22Rv1 (cell line): ENCODE data around the gene UGT2B11.
A peak's percentile ranks its signal among the peaks of the same experiment; 100 is the strongest.
"Not testable (repeated sequence)": the region's sequence is repeated elsewhere in the genome, so short reads cannot be mapped to it uniquely, and the experiment has no call there.

Source experiments
- H3K27ac ChIP-seq: fragments of 450-650 bp; 2 replicates; pipeline ENCODE4 v1.5.1; 2017
- CTCF ChIP-seq: fragments of 450-650 bp; IDR thresholded peaks from 2 replicates; pipeline ENCODE4 v1.5.1; 2017; ENCODE audit warnings: mild to moderate bottlenecking
- ZFX ChIP-seq: fragments of 450-650 bp; IDR thresholded peaks from 2 replicates; pipeline ENCODE4 v1.6.1; 2017; ENCODE audit warnings: antibody characterized with exemption, borderline replicate concordance

The UGT2B11 gene

GRCh38 chr4:69167300-69167699, 47.2 kb downstream of the UGT2B11 start:
- no peak for TF ChIP-seq ZFX
- TF ChIP-seq CTCF: no peak
- H3K27ac ChIP-seq: no peak overlapping the region

- H3K27ac ChIP-seq: not testable (repeated sequence)
Observed at GRCh38 chr4:69166376-69166775, 48.2 kb downstream of the UGT2B11 start.

GRCh38 chr4:69165707-69166106, 48.8 kb downstream of the UGT2B11 start:
- H3K27ac ChIP-seq: not testable (repeated sequence)

GRCh38 chr4:69156913-69157312, 57.6 kb downstream of the UGT2B11 start:
- TF ChIP-seq CTCF (peak; percentile 41), ZFX (no peak)
- H3K27ac ChIP-seq: no peak overlapping the region

- TF ChIP-seq ZFX: no peak
- H3K27ac ChIP-seq: no peak overlapping the region
Observed at GRCh38 chr4:69154021-69154420, 60.5 kb downstream of the UGT2B11 start.
